NCI-H1048 (cell line): Measurements from ENCODE around the gene KIF20A.
"Not testable (repeated sequence)": the region's sequence is repeated elsewhere in the genome, so short reads cannot be mapped to it uniquely, and the experiment has no call there.

ENCODE experiments used
- DNase-seq: peaks from one replicate; lab custom pipeline; 2025; lab: John Stamatoyannopoulos, UW

The KIF20A gene

GRCh38 chr5:138178516-138179276, at the start of gene KIF20A, which contains the start of gene BRD8:
Gene KIF20A, plus strand, starts transcription at chr5:138179112. Its CDS starts 569 bp downstream, at chr5:138179681.
Gene BRD8, minus strand, starts transcription at chr5:138178630. Its CDS starts 16 bp downstream, at chr5:138178614.
- peak; percentile 96 for DNase-seq

- no peak for DNase-seq
Measured at GRCh38 chr5:138129347-138129746, 49.6 kb upstream of the KIF20A start.

GRCh38 chr5:138132543-138132942, 46.4 kb upstream of the KIF20A start:
- no peak for DNase-seq

- peak; percentile 18 for DNase-seq
Measured at GRCh38 chr5:138138949-138139780, 39.7 kb upstream of the KIF20A start, which contains the start of gene NME5. Gene NME5, minus strand, starts transcription at chr5:138139428. Its CDS starts 648 bp downstream, at chr5:138138780.

- no peak for DNase-seq
Measured at GRCh38 chr5:138139781-138140090, 39.2 kb upstream of the KIF20A start.

- no peak for DNase-seq
Measured at GRCh38 chr5:138140268-138140667, 38.6 kb upstream of the KIF20A start.

GRCh38 chr5:138141734-138142133, 37.2 kb upstream of the KIF20A start:
- no peak for DNase-seq

GRCh38 chr5:138143578-138143977, 35.3 kb upstream of the KIF20A start:
- DNase-seq: not testable (repeated sequence)

- no peak for DNase-seq
Measured at GRCh38 chr5:138148811-138149210, 30.1 kb upstream of the KIF20A start.

- no peak for DNase-seq
Measured at GRCh38 chr5:138149530-138149929, 29.4 kb upstream of the KIF20A start.

- not testable (repeated sequence) for DNase-seq
Measured at GRCh38 chr5:138155977-138156376, 22.9 kb upstream of the KIF20A start.

- no peak for DNase-seq
Measured at GRCh38 chr5:138157626-138158025, 21.3 kb upstream of the KIF20A start.

GRCh38 chr5:138159666-138160065, 19.2 kb upstream of the KIF20A start:
- DNase-seq: no peak

GRCh38 chr5:138160706-138161105, 18.2 kb upstream of the KIF20A start:
- DNase-seq: no peak

GRCh38 chr5:138163721-138164120, 15.2 kb upstream of the KIF20A start:
- DNase-seq: no peak

- DNase-seq: no peak
Measured at GRCh38 chr5:138169124-138169523, 9.8 kb upstream of the KIF20A start.

- DNase-seq: no peak
Measured at GRCh38 chr5:138170299-138170698, 8.6 kb upstream of the KIF20A start.

GRCh38 chr5:138177941-138178515, 884 bp upstream of the KIF20A start:
- no peak for DNase-seq

- no peak for DNase-seq
Measured at GRCh38 chr5:138179277-138179857, 455 bp downstream of the KIF20A start.

GRCh38 chr5:138180183-138180782, 1.4 kb downstream of the KIF20A start:
- DNase-seq: no peak

- DNase-seq: no peak
Measured at GRCh38 chr5:138180841-138181240, 1.9 kb downstream of the KIF20A start.

- DNase-seq: no peak
Measured at GRCh38 chr5:138182808-138183207, 3.9 kb downstream of the KIF20A start.
